Mammary epithelial cell (primary cell): ENCODE results near the gene HS3ST3A1.

Experiments
- EZH2 ChIP-seq: IDR thresholded peaks from 2 replicates; pipeline ENCODE4 v1.6.1; 2012; ENCODE audit warnings: low read length, inconsistent platforms, borderline replicate concordance
- TF ChIP-seq, protein P1 (sequence below), 2 donors: IDR thresholded peaks in 1 of 2; conservative IDR thresholded peaks in 1 of 2; 2 replicates each; pipeline ENCODE4 v1.5.1; 2011 to 2012; ENCODE audit warnings: inconsistent platforms in 2 of 2, low read length in 2 of 2, mild to moderate bottlenecking in 2 of 2, control low read depth in 1 of 2, low read depth in 1 of 2; ENCODE audit not compliant: insufficient read depth in 1 of 2; ENCODE audit errors: extremely low read depth in 1 of 2

DNA sequence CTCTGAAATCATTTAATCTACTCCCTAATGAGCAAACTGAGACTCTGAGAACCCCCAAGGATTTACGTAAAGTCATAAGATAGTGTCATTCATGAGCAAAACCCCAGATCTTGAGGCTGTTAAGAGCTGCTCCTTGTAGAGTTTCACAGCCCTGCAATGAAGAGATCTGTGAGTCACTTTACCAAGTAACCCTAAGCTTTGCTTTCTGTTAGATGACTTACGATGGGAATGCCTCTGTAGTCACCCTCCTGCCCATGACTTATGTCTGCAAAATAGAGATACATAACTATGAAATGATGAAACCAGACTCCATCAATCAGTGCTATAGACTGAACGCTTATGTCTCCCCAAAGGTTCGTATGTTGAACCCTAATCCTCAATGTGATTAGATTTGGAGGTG is 117.7 kb downstream of the HS3ST3A1 start:
- TF ChIP-seq, protein P1, sequence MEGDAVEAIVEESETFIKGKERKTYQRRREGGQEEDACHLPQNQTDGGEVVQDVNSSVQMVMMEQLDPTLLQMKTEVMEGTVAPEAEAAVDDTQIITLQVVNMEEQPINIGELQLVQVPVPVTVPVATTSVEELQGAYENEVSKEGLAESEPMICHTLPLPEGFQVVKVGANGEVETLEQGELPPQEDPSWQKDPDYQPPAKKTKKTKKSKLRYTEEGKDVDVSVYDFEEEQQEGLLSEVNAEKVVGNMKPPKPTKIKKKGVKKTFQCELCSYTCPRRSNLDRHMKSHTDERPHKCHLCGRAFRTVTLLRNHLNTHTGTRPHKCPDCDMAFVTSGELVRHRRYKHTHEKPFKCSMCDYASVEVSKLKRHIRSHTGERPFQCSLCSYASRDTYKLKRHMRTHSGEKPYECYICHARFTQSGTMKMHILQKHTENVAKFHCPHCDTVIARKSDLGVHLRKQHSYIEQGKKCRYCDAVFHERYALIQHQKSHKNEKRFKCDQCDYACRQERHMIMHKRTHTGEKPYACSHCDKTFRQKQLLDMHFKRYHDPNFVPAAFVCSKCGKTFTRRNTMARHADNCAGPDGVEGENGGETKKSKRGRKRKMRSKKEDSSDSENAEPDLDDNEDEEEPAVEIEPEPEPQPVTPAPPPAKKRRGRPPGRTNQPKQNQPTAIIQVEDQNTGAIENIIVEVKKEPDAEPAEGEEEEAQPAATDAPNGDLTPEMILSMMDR (conservative IDR thresholded peaks at IDR 0.05 in 1 of 2, IDR thresholded peaks at IDR 0.05 in 1 of 2; ENCODE audit: extremely low read depth in 1 of 2, insufficient read depth in 1 of 2, low read depth in 1 of 2, low read length in 2 of 2), result no peak
- TF ChIP-seq EZH2, result no peak
